ENCODE data around the gene OPN4.

DNA sequence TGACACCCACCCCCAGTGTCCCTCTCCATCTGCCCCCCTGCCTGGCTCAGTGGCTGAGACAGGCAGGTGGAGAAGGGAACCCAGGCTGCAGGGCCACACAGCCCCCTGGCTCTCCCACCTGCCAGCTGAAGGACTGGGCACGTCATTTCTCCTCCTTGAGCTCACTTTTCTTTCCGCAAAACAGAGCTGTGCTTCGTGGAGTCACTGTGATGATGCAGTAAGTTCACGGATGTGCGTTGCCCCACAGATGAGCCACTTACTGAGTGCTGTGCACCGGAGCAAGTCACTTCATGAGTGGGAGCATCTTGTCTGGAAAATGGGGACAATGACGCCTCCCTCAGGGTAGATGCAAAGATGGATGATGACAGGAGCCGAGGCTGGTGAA is 2.7 kb downstream of the OPN4 start:
- TF ChIP-seq, protein P1, sequence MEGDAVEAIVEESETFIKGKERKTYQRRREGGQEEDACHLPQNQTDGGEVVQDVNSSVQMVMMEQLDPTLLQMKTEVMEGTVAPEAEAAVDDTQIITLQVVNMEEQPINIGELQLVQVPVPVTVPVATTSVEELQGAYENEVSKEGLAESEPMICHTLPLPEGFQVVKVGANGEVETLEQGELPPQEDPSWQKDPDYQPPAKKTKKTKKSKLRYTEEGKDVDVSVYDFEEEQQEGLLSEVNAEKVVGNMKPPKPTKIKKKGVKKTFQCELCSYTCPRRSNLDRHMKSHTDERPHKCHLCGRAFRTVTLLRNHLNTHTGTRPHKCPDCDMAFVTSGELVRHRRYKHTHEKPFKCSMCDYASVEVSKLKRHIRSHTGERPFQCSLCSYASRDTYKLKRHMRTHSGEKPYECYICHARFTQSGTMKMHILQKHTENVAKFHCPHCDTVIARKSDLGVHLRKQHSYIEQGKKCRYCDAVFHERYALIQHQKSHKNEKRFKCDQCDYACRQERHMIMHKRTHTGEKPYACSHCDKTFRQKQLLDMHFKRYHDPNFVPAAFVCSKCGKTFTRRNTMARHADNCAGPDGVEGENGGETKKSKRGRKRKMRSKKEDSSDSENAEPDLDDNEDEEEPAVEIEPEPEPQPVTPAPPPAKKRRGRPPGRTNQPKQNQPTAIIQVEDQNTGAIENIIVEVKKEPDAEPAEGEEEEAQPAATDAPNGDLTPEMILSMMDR (conservative IDR thresholded peaks at IDR 0.05; ENCODE audit: low read depth, low read length), result no peak
- no peak for TF ChIP-seq EZH2 (IDR thresholded peaks at IDR 0.05; ENCODE audit: borderline replicate concordance, low read depth, low read length, poor library complexity, severe bottlenecking)

All from A673 (cell line).